Chondrocyte (in vitro differentiated cells): ENCODE measurements around the gene PDE11A. TPM values are rescaled to one million over a fixed set of nuclear protein-coding genes. Genes with fewer than 3 reads are reported as not detected.

Experiments used
- DNase-seq: peaks from one replicate; pipeline ENCODE4 v3.0.0; 2021; ENCODE audit warnings: mixed read lengths, low spot score
- H3K27ac Mint-ChIP-seq: one replicate; pipeline ENCODE4 v1.8.0; 2021; ENCODE audit warnings: mild to moderate bottlenecking, moderate library complexity, mixed read lengths; ENCODE audit not compliant: unreplicated experiment
- H3K27me3 Mint-ChIP-seq: 2 replicates; pipeline ENCODE4 v1.8.0; 2021; ENCODE audit warnings: low read depth, mixed read lengths
- H3K36me3 Mint-ChIP-seq: 2 replicates; pipeline ENCODE4 v1.8.0; 2021; ENCODE audit warnings: low read depth, mixed read lengths
- H3K4me1 Mint-ChIP-seq: 2 replicates; pipeline ENCODE4 v1.8.0; 2021; ENCODE audit warnings: low read depth, mild to moderate bottlenecking, mixed read lengths
- H3K4me3 Mint-ChIP-seq: one replicate; pipeline ENCODE4 v1.8.0; 2021; ENCODE audit warnings: mild to moderate bottlenecking, moderate library complexity, mixed read lengths; ENCODE audit not compliant: unreplicated experiment
- H3K9me3 Mint-ChIP-seq: 2 replicates; pipeline ENCODE4 v1.8.0; 2021; ENCODE audit warnings: low read depth, mixed read lengths
- CTCF ChIP-seq: fragments of 200-600 bp; sonication (generic); IDR thresholded peaks from 2 replicates; pipeline ENCODE4 v1.5.0; 2021; ENCODE audit warnings: antibody characterized with exemption, mild to moderate bottlenecking, moderate library complexity
- total RNA-seq: library from RNA; stranded (reverse); gene quantifications from 3 replicates; pipeline ENCODE4 v1.2.1, GENCODE V29; 2021

Gene PDE11A
- total RNA-seq, 1 donor from 2014 or later: 2.1 TPM

DNA sequence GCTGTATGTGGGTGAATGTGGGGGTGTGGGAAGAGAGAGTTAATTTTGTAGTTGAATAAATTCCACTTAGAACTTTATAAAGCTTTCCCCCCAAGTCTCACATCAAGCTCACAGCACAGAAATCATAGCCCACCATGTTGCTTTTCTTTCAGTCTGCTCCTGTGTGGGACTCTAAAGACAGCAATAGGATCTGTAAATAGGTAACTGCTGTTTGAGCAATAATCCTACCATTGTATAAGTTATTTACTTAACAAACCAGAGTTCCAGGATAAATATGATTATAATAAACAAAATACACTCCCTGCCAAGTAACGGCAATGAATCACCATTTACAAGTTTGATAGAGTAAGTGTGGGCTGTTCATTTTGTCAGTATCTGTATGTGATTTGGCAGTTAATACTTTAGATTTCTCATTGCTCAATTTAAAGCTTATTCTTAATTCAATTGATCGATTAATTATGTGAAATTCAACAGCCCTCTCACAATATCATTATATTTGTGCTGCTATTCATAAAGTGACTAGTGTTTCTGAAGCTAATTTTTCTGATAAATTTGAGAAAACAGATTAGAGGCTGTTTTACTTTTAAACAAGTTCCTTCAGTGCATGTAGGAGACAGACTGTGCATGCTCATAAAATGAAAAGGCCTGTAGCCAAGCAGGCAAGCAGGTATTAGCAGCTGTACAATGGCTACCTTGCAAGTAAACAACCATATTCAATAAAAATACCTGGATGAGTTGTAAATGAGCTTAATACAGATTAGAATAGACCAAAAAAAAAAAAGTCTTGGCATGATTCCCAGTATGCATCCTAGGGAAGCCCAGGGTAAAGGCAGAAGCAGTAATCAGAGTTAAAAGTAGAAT is 142.7 kb downstream of the PDE11A start:
- no peak overlapping the region for H3K27ac Mint-ChIP-seq
- H3K36me3 Mint-ChIP-seq: peaks cover 2% of the 10 kb centered on the region
- no peak overlapping the region for H3K4me3 Mint-ChIP-seq
- TF ChIP-seq CTCF: no peak
- H3K27me3 Mint-ChIP-seq: peaks cover 4% of the 10 kb centered on the region
- H3K9me3 Mint-ChIP-seq: peaks cover 2% of the 10 kb centered on the region
- DNase-seq: no peak
- H3K4me1 Mint-ChIP-seq: peaks cover 21% of the 10 kb centered on the region

DNA sequence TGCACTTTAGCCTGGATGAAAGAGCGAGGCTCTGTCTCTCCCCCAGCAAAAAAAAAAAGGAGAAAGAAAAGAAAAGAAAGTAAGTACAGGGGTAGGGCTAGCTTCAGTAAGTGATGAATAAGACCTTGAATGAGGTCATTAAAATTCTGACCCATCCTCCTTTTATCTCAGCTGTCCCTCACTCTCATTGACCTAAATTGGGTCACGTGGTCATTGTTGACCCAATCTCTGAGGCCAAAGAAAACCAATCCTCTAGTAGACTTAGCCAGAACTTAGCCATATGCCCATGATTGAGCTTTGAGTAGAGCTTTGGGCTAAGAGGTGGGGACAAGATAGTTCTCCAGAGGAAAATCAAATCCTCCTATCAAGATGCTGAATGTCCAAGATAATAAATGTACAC is 149.3 kb downstream of the PDE11A start:
- Mint-ChIP-seq H3K4me1 (peaks cover 8% of the 10 kb centered on the region), H3K36me3 (no peaks in the 10 kb centered on the region), H3K4me3 (no peak overlapping the region), H3K27me3 (no peaks in the 10 kb centered on the region), H3K9me3 (no peaks in the 10 kb centered on the region), H3K27ac (no peak overlapping the region)
- no peak for TF ChIP-seq CTCF
- DNase-seq: no peak

DNA sequence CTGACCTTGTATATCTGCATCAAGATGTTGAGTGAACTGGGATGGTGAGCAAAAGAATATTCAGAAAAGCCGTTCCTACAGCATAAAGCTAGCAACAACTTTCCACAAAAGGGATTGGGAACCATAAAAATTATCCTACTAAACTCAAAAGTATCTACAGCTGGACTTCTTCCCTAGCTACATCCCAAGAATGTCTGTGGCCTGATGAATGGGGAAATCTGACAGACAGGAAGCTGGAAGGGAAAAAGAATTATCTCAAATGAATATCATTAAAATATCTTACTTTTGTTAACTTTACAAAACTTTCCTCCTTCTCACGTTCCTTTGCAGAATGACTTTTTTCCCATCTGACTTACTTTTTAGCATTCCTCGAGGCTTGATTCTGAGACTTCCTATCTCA is 150.9 kb downstream of the PDE11A start:
- no peak overlapping the region for H3K27ac Mint-ChIP-seq
- no peak for DNase-seq
- H3K4me1 Mint-ChIP-seq: peaks cover 8% of the 10 kb centered on the region
- no peak overlapping the region for H3K4me3 Mint-ChIP-seq
- no peaks in the 10 kb centered on the region for H3K36me3 Mint-ChIP-seq
- H3K27me3 Mint-ChIP-seq: no peaks in the 10 kb centered on the region
- TF ChIP-seq CTCF: no peak
- no peaks in the 10 kb centered on the region for H3K9me3 Mint-ChIP-seq

- H3K36me3 Mint-ChIP-seq: no peaks in the 10 kb centered on the region
- peaks cover 8% of the 10 kb centered on the region for H3K4me1 Mint-ChIP-seq
- no peak overlapping the region for H3K4me3 Mint-ChIP-seq
- no peaks in the 10 kb centered on the region for H3K9me3 Mint-ChIP-seq
- H3K27me3 Mint-ChIP-seq: peaks cover 3% of the 10 kb centered on the region
- no peak for DNase-seq
- H3K27ac Mint-ChIP-seq: no peak overlapping the region
- no peak for TF ChIP-seq CTCF
Observed at GRCh38 chr2:177917169-177917568, 155.4 kb downstream of the PDE11A start.

- no peak for TF ChIP-seq CTCF
- H3K27me3 Mint-ChIP-seq: peaks cover 5% of the 10 kb centered on the region
- no peak for DNase-seq
- H3K4me1 Mint-ChIP-seq: peaks cover under 1% of the 10 kb centered on the region
- no peak overlapping the region for H3K27ac Mint-ChIP-seq
- H3K9me3 Mint-ChIP-seq: no peaks in the 10 kb centered on the region
- peaks cover 1% of the 10 kb centered on the region for H3K36me3 Mint-ChIP-seq
- no peak overlapping the region for H3K4me3 Mint-ChIP-seq
Observed at GRCh38 chr2:177916342-177916741, 156.2 kb downstream of the PDE11A start.
